PC-3 (cell line): ENCODE results near the gene KPNA4.

ENCODE experiments used
- CTCF ChIP-seq: fragments of 300-600 bp; sonication (generic); conservative IDR thresholded peaks from 2 replicates; pipeline ENCODE4 v1.5.1; 2017; ENCODE audit warnings: antibody characterized with exemption, low read depth, mild to moderate bottlenecking, low read length
- EZH2 ChIP-seq: fragments of 300-600 bp; sonication (generic); IDR thresholded peaks from one replicate; pipeline ENCODE4 v1.6.1; 2017; ENCODE audit warnings: antibody characterized with exemption, mild to moderate bottlenecking, low read length; ENCODE audit not compliant: unreplicated experiment

DNA sequence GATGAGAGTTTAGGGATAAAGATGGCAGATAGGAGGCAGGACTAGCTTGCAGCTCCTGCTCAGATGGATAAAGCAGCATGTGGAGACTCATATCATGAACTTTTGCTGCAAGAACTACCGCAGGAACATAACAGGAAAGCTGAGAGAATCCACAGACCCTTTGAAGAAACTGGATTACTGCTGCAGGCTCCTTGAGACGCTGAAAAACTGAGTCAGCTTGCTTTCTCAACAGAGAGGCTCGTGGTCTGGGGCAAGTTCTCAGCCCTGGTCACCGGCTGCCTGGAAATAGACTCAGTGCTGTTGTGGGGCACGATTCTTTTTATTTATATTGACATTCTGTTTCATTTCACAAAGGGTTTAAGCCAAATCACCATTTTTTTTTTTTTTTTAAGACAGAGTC lies 87.0 kb downstream of the KPNA4 start:
- no peak for TF ChIP-seq CTCF
- TF ChIP-seq EZH2: no peak
